Breast epithelium (tissue), 4 donors: ENCODE data around the gene OR6B1. TPM values are rescaled to one million over a fixed set of nuclear protein-coding genes. Genes with fewer than 3 reads are reported as not detected.

Experiments
- DNase-seq, 2 donors: peaks; one replicate each; pipeline ENCODE4 v3.0.0-alpha.2; 2019; ENCODE audit warnings: low spot score in 2 of 2
- H3K27ac ChIP-seq, 2 donors: fragments of 200-600 bp; sonication (generic) in 1 of 2; one replicate each; pipeline ENCODE4 v1.5.1; 2016 to 2019; ENCODE audit warnings: mild to moderate bottlenecking in 1 of 2
- H3K27me3 ChIP-seq, 2 donors: fragments of 200-600 bp; sonication (generic) in 1 of 2; one replicate each; pipeline versions ENCODE4 v1.5.1 to v1.6.0; 2017 to 2019; ENCODE audit warnings: control low read depth in 1 of 2, mild to moderate bottlenecking in 1 of 2
- H3K36me3 ChIP-seq: fragments of 200-600 bp; one replicate; pipeline ENCODE4 v1.5.1; 2019
- H3K4me1 ChIP-seq, 2 donors: fragments of 200-600 bp; sonication (generic); one replicate each; pipeline ENCODE4 v1.5.1; 2016 to 2019; ENCODE audit warnings: control low read depth in 1 of 2
- H3K4me3 ChIP-seq, 3 donors: fragments of 200-600 bp; sonication (generic); 1 replicate in 2 of 3; 2 replicates in 1 of 3; pipeline ENCODE4 v1.5.1; 2016 to 2019; ENCODE audit warnings: mild to moderate bottlenecking in 3 of 3, moderate library complexity in 2 of 3
- H3K9me3 ChIP-seq, 2 donors: fragments of 200-600 bp; sonication (generic) in 1 of 2; one replicate each; pipeline ENCODE4 v1.5.1; 2016 to 2019; ENCODE audit warnings: control low read depth in 1 of 2
- POLR2A ChIP-seq: fragments of 450-650 bp; IDR thresholded peaks from one replicate; pipeline ENCODE4 v1.6.1; 2016; ENCODE audit warnings: antibody characterized with exemption, mild to moderate bottlenecking, moderate library complexity
- POLR2AphosphoS5 ChIP-seq, 3 donors: sonication (generic); formaldehyde crosslinking; IDR thresholded peaks; one replicate each; pipeline ENCODE4 v1.6.1; 2017; ENCODE audit warnings: antibody characterized with exemption in 3 of 3
- intact Hi-C: fragments of 100-400 bp; cut with DNase I; formaldehyde crosslinking; loops from one replicate; pipeline ENCODE4 v1.15.1; 2023; ENCODE audit warnings: low total_unique reads
- total RNA-seq, 3 donors: library from RNA; depleted of rRNA; stranded (reverse); fragments of >200 nt; gene quantifications; one replicate each; pipeline ENCODE4 v1.1.0, GENCODE V29; 2016
- TF ChIP-seq, protein P1 (sequence below), 3 donors: fragments of 450-650 bp; IDR thresholded peaks; one replicate each; pipeline ENCODE4 v1.5.1; 2016 to 2017; ENCODE audit warnings: antibody characterized with exemption in 3 of 3, mild to moderate bottlenecking in 3 of 3, moderate library complexity in 3 of 3

Gene OR6B1
- total RNA-seq, 3 donors from 2014 or later: not detected

- H3K27me3 ChIP-seq: no peaks in the 10 kb centered on the region
- H3K36me3 ChIP-seq: no peaks in the 10 kb centered on the region
- no peak for DNase-seq
- no peak for TF ChIP-seq POLR2A
- TF ChIP-seq, protein P1, sequence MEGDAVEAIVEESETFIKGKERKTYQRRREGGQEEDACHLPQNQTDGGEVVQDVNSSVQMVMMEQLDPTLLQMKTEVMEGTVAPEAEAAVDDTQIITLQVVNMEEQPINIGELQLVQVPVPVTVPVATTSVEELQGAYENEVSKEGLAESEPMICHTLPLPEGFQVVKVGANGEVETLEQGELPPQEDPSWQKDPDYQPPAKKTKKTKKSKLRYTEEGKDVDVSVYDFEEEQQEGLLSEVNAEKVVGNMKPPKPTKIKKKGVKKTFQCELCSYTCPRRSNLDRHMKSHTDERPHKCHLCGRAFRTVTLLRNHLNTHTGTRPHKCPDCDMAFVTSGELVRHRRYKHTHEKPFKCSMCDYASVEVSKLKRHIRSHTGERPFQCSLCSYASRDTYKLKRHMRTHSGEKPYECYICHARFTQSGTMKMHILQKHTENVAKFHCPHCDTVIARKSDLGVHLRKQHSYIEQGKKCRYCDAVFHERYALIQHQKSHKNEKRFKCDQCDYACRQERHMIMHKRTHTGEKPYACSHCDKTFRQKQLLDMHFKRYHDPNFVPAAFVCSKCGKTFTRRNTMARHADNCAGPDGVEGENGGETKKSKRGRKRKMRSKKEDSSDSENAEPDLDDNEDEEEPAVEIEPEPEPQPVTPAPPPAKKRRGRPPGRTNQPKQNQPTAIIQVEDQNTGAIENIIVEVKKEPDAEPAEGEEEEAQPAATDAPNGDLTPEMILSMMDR (IDR thresholded peaks at IDR 0.05): no peak
- no peak for TF ChIP-seq POLR2AphosphoS5 (IDR thresholded peaks at IDR 0.05)
- no peak overlapping the region for H3K27ac ChIP-seq
- H3K9me3 ChIP-seq: no peaks in the 10 kb centered on the region
- H3K4me1 ChIP-seq: no peaks in the 10 kb centered on the region
- H3K4me3 ChIP-seq: no peak overlapping the region
- intact Hi-C loops: no loop called here
These were observed 23.2 kb downstream of the OR6B1 start for GRCh38 chr7:144023171-144023827.

DNA sequence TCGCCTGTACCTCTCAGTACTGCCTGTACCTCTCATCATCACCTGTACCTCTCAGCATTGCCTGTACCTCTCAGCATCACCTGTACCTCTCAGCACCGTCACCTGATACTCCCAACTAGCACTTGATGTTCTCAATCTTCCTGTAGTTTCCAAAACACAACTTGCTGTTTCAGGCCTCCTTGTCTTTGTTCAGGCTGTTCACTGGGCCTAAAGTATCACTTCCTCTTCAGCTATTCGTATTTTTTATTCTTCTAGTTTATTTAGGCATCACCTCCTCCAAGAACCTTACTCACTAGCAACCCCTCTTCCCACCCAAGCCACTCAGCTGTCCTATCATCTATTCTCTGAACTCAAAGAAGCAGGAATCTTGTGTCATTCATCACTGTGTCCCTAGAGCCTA is 24.1 kb downstream of the OR6B1 start:
- no peak for DNase-seq
- H3K9me3 ChIP-seq: no peaks in the 10 kb centered on the region
- H3K27me3 ChIP-seq: no peaks in the 10 kb centered on the region
- TF ChIP-seq, protein P1 (IDR thresholded peaks at IDR 0.05): no peak
- no peak for TF ChIP-seq POLR2A
- no peak for TF ChIP-seq POLR2AphosphoS5 (IDR thresholded peaks at IDR 0.05)
- no peak overlapping the region for H3K27ac ChIP-seq
- intact Hi-C loops: no loop called here
- no peaks in the 10 kb centered on the region for H3K36me3 ChIP-seq
- H3K4me1 ChIP-seq: no peaks in the 10 kb centered on the region
- H3K4me3 ChIP-seq: no peak overlapping the region

GRCh38 chr7:144026203-144026883 is 26.2 kb downstream of the OR6B1 start:
- no peak for DNase-seq
- Histone ChIP-seq H3K27me3 (no peaks in the 10 kb centered on the region), H3K36me3 (no peaks in the 10 kb centered on the region), H3K27ac (no peak overlapping the region), H3K4me1 (no peaks in the 10 kb centered on the region), H3K4me3 (no peak overlapping the region), H3K9me3 (no peaks in the 10 kb centered on the region)
- TF ChIP-seq, protein P1 (IDR thresholded peaks at IDR 0.05): no peak
- TF ChIP-seq POLR2A (no peak), POLR2AphosphoS5 (IDR thresholded peaks at IDR 0.05) (no peak)
- intact Hi-C loops: no loop called here

DNA sequence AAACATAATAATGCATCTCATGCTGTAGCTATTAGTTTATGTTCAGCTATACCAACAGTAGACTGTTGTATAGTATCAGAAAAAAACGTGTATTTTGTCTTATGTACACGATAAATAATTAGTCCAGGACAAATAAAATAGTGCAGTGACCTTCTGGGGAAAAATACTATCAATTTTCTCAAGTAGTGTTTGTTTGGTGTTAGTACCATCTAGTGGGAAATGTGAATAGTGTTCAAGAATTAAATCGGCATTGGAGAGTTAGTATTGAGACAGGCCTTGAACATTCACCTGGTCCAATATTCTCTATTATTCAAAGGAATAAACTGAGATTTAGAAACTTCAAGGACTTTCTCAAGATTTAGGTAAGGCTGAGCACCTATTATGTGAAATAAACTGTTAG is 26.9 kb downstream of the OR6B1 start:
- DNase-seq: no peak
- Histone ChIP-seq H3K27me3 (no peaks in the 10 kb centered on the region), H3K36me3 (no peaks in the 10 kb centered on the region), H3K4me3 (no peak overlapping the region), H3K9me3 (no peaks in the 10 kb centered on the region), H3K27ac (no peak overlapping the region), H3K4me1 (no peaks in the 10 kb centered on the region)
- no peak for TF ChIP-seq POLR2A
- TF ChIP-seq, protein P1 (IDR thresholded peaks at IDR 0.05): peak in 2 of 3 donors; percentile 28 to 54
- intact Hi-C loops: no loop called here

- H3K27me3 ChIP-seq: no peaks in the 10 kb centered on the region
- no peaks in the 10 kb centered on the region for H3K36me3 ChIP-seq
- no peak overlapping the region for H3K4me3 ChIP-seq
- no peak overlapping the region for H3K27ac ChIP-seq
- no peaks in the 10 kb centered on the region for H3K9me3 ChIP-seq
- no peaks in the 10 kb centered on the region for H3K4me1 ChIP-seq
- no peak for DNase-seq
- intact Hi-C loops: no loop called here
- TF ChIP-seq, protein P1 (IDR thresholded peaks at IDR 0.05): no peak
- TF ChIP-seq POLR2AphosphoS5 (IDR thresholded peaks at IDR 0.05) (no peak), POLR2A (no peak)
These were observed 27.9 kb downstream of the OR6B1 start for GRCh38 chr7:144027974-144028373.
